A549 (cell line): Measurements from ENCODE around the gene CDC42.

ENCODE experiments used
- CHD2 ChIP-seq: fragments of 150-350 bp; IDR thresholded peaks from 2 replicates; pipeline ENCODE4 v1.6.1; 2014; ENCODE audit warnings: low read length; ENCODE audit not compliant: partially characterized antibody
- HDAC2 ChIP-seq: fragments of 200-600 bp; sonication (generic); IDR thresholded peaks from 2 replicates; pipeline ENCODE4 v1.6.1; 2016
- PHF8 ChIP-seq: fragments of 200-600 bp; sonication (generic); IDR thresholded peaks from 2 replicates; pipeline ENCODE4 v1.6.1; 2016; ENCODE audit warnings: low read depth, mild to moderate bottlenecking, antibody characterized with exemption, moderate library complexity, borderline replicate concordance
- POLR2A ChIP-seq: IDR thresholded peaks from 2 replicates; pipeline ENCODE4 v1.6.1; 2012; ENCODE audit warnings: mild to moderate bottlenecking, low read length
- REST ChIP-seq: fragments of 200-600 bp; sonication (generic); IDR thresholded peaks from 2 replicates; pipeline ENCODE4 v1.6.1; 2016; ENCODE audit warnings: antibody characterized with exemption, mild to moderate bottlenecking, moderate library complexity

GRCh38 chr1:22045604-22046228 is 6.8 kb upstream of the CDC42 start:
- TF ChIP-seq HDAC2: no peak
- TF ChIP-seq POLR2A: no peak
- no peak for TF ChIP-seq PHF8
- no peak for TF ChIP-seq REST
- no peak for TF ChIP-seq CHD2
